Measurements from ENCODE around the gene KCTD11. TPM values are rescaled to one million over a fixed set of nuclear protein-coding genes. Genes with fewer than 3 reads are reported as not detected.
"Not testable (repeated sequence)": the region's sequence is repeated elsewhere in the genome, so short reads cannot be mapped to it uniquely, and the experiment has no call there.

Gene KCTD11
- total RNA-seq, 1 donor from 2014 or later = 7.9 TPM

GRCh38 chr17:7367918-7368598 lies 16.1 kb downstream of the KCTD11 start:
- no peak overlapping the region for H3K4me3 Mint-ChIP-seq
- DNase-seq (ENCODE audit: low read depth, low spot score) = no peak
- peaks cover 4% of the 10 kb centered on the region for H3K4me1 Mint-ChIP-seq
- H3K27ac Mint-ChIP-seq (ENCODE audit: unreplicated experiment) = no peak overlapping the region
- no peak for TF ChIP-seq CTCF (conservative IDR thresholded peaks at IDR 0.05)
- H3K9me3 Mint-ChIP-seq = no peaks in the 10 kb centered on the region
- no peaks in the 10 kb centered on the region for H3K36me3 Mint-ChIP-seq (ENCODE audit: low read depth)
- peaks cover 12% of the 10 kb centered on the region for H3K27me3 Mint-ChIP-seq (ENCODE audit: low read depth)

GRCh38 chr17:7368599-7368994 lies 16.6 kb downstream of the KCTD11 start:
- peaks cover 12% of the 10 kb centered on the region for H3K27me3 Mint-ChIP-seq (ENCODE audit: low read depth)
- not testable (repeated sequence) for H3K9me3 Mint-ChIP-seq; H3K4me1 Mint-ChIP-seq; DNase-seq (ENCODE audit: low read depth, low spot score); H3K4me3 Mint-ChIP-seq; H3K36me3 Mint-ChIP-seq (ENCODE audit: low read depth); H3K27ac Mint-ChIP-seq (ENCODE audit: unreplicated experiment)

GRCh38 chr17:7369825-7370224 lies 17.9 kb downstream of the KCTD11 start:
- no peak overlapping the region for H3K27ac Mint-ChIP-seq (ENCODE audit: unreplicated experiment)
- peaks cover 18% of the 10 kb centered on the region for H3K27me3 Mint-ChIP-seq (ENCODE audit: low read depth)
- peaks cover 4% of the 10 kb centered on the region for H3K4me1 Mint-ChIP-seq
- no peak for TF ChIP-seq CTCF (conservative IDR thresholded peaks at IDR 0.05)
- H3K9me3 Mint-ChIP-seq = no peaks in the 10 kb centered on the region
- no peaks in the 10 kb centered on the region for H3K36me3 Mint-ChIP-seq (ENCODE audit: low read depth)
- no peak for DNase-seq (ENCODE audit: low read depth, low spot score)
- no peak overlapping the region for H3K4me3 Mint-ChIP-seq

GRCh38 chr17:7370853-7371252 lies 18.9 kb downstream of the KCTD11 start:
- Mint-ChIP-seq H3K27ac (ENCODE audit: unreplicated experiment) (no peak overlapping the region), H3K4me1 (peaks cover 4% of the 10 kb centered on the region), H3K27me3 (ENCODE audit: low read depth) (peaks cover 18% of the 10 kb centered on the region), H3K9me3 (no peaks in the 10 kb centered on the region), H3K36me3 (ENCODE audit: low read depth) (no peaks in the 10 kb centered on the region), H3K4me3 (no peak overlapping the region)
- TF ChIP-seq CTCF (conservative IDR thresholded peaks at IDR 0.05) = no peak
- no peak for DNase-seq (ENCODE audit: low read depth, low spot score)

GRCh38 chr17:7374353-7374752 lies 22.4 kb downstream of the KCTD11 start:
- no peak for TF ChIP-seq CTCF (conservative IDR thresholded peaks at IDR 0.05)
- Mint-ChIP-seq H3K36me3 (ENCODE audit: low read depth) (peaks cover 4% of the 10 kb centered on the region), H3K27ac (ENCODE audit: unreplicated experiment) (no peak overlapping the region)

GRCh38 chr17:7379134-7379533 lies 27.2 kb downstream of the KCTD11 start:
- no peak for TF ChIP-seq CTCF (conservative IDR thresholded peaks at IDR 0.05)
- peaks cover 11% of the 10 kb centered on the region for H3K4me1 Mint-ChIP-seq
- H3K4me3 Mint-ChIP-seq = no peak overlapping the region
- peaks cover 5% of the 10 kb centered on the region for H3K36me3 Mint-ChIP-seq (ENCODE audit: low read depth)
- no peak for DNase-seq (ENCODE audit: low read depth, low spot score)
- peaks cover 69% of the 10 kb centered on the region for H3K27me3 Mint-ChIP-seq (ENCODE audit: low read depth)
- peaks cover 6% of the 10 kb centered on the region for H3K9me3 Mint-ChIP-seq
- no peak overlapping the region for H3K27ac Mint-ChIP-seq (ENCODE audit: unreplicated experiment)

More at GRCh38 chr17:7374353-7374752, 22.4 kb downstream of the KCTD11 start:
- H3K4me3 Mint-ChIP-seq = no peak overlapping the region
- DNase-seq (ENCODE audit: low read depth, low spot score) = no peak
- H3K9me3 Mint-ChIP-seq = peaks cover 4% of the 10 kb centered on the region
- peaks cover 36% of the 10 kb centered on the region for H3K27me3 Mint-ChIP-seq (ENCODE audit: low read depth)
- H3K4me1 Mint-ChIP-seq = no peaks in the 10 kb centered on the region
